SU-DHL-6 (cell line): ENCODE results near the gene AGAP3.

Source experiments
- H2AFZ ChIP-seq: fragments of 200-600 bp; sonication (generic); 2 replicates; pipeline ENCODE4 v1.6.1; 2014; ENCODE audit warnings: low read depth, mild to moderate bottlenecking, moderate library complexity, mixed read lengths, antibody characterized with exemption, low read length; ENCODE audit not compliant: severe bottlenecking
- H3F3A ChIP-seq: fragments of 200-600 bp; shearing (Covaris generic); 2 replicates; pipeline ENCODE4 v1.6.0; 2016; ENCODE audit warnings: antibody characterized with exemption, mild to moderate bottlenecking; ENCODE audit not compliant: insufficient read depth
- H3K27ac ChIP-seq: fragments of 200-600 bp; sonication (generic); 2 replicates; pipeline ENCODE4 v1.5.1; 2016; ENCODE audit warnings: low read depth, mild to moderate bottlenecking, low read length, moderate library complexity, mixed read lengths
- H3K27me3 ChIP-seq: fragments of 200-600 bp; sonication (generic), shearing (Covaris generic); 2 replicates; pipeline ENCODE4 v1.6.0; 2014; ENCODE audit warnings: mild to moderate bottlenecking, low read length
- H3K36me3 ChIP-seq: fragments of 200-600 bp; sonication (generic); 2 replicates; pipeline ENCODE4 v1.6.1; 2014; ENCODE audit warnings: mild to moderate bottlenecking, low read length, mixed read lengths
- H3K4me2 ChIP-seq: fragments of 300-600, 200-600 bp; shearing (Covaris generic), sonication (generic); 2 replicates; pipeline ENCODE4 v1.6.0; 2014; ENCODE audit warnings: low read length, low read depth, mild to moderate bottlenecking; ENCODE audit not compliant: poor library complexity, severe bottlenecking
- H3K4me3 ChIP-seq: fragments of 200-600 bp; sonication (generic); 2 replicates; pipeline ENCODE4 v1.5.1; 2014; ENCODE audit warnings: antibody characterized with exemption, low read length, mild to moderate bottlenecking, mixed read lengths; ENCODE audit not compliant: insufficient read depth, poor library complexity, severe bottlenecking
- H3K79me2 ChIP-seq: fragments of 200-600 bp; sonication (generic); 2 replicates; pipeline ENCODE4 v1.6.1; 2014; ENCODE audit warnings: mild to moderate bottlenecking, low read length, moderate library complexity; ENCODE audit not compliant: insufficient read depth
- H3K9ac ChIP-seq: fragments of 200-600 bp; sonication (generic); 2 replicates; pipeline ENCODE4 v1.7.0; 2014; ENCODE audit warnings: mild to moderate bottlenecking, low read length
- H3K9me2 ChIP-seq: fragments of 200-600 bp; sonication (generic); replicated peaks from 2 replicates; pipeline ENCODE4 v1.6.1; 2014; ENCODE audit warnings: low read length; ENCODE audit not compliant: insufficient read depth
- H3K9me3 ChIP-seq: fragments of 200-600 bp; sonication (generic); 2 replicates; pipeline ENCODE4 v1.6.1; 2014; ENCODE audit warnings: low read length, mixed read lengths; ENCODE audit not compliant: insufficient read depth
- H4K20me1 ChIP-seq: fragments of 200-600 bp; sonication (generic); 2 replicates; pipeline ENCODE4 v1.6.1; 2014; ENCODE audit warnings: low read depth, mild to moderate bottlenecking, antibody characterized with exemption, low read length, moderate library complexity, mixed read lengths
- CTCF ChIP-seq: fragments of 200-600 bp; sonication (generic); IDR thresholded peaks from one replicate; pipeline ENCODE4 v1.5.1; 2017; ENCODE audit warnings: antibody characterized with exemption, mild to moderate bottlenecking, low read length, moderate library complexity; ENCODE audit not compliant: insufficient read depth, poor library complexity, severe bottlenecking
- EZH2phosphoT487 ChIP-seq: fragments of 200-600 bp; sonication (generic), shearing (Covaris generic); conservative IDR thresholded peaks from 2 replicates; pipeline ENCODE4 v1.6.1; 2018; ENCODE audit warnings: mild to moderate bottlenecking, antibody characterized with exemption, low read length, moderate library complexity, mixed read lengths

The AGAP3 gene

GRCh38 chr7:151150388-151150787 is 64.1 kb downstream of the AGAP3 start:
- Histone ChIP-seq H3F3A (no peaks in the 10 kb centered on the region), H3K4me2 (no peak overlapping the region), H3K27me3 (0 out of 2 replicates have a peak, but pooled peaks cover 13% of the 10 kb centered on the region), H3K9ac (no peak overlapping the region), H4K20me1 (no peaks in the 10 kb centered on the region), H3K4me3 (no peak overlapping the region), H3K9me3 (no peaks in the 10 kb centered on the region), H3K79me2 (no peaks in the 10 kb centered on the region), H3K9me2 (no peaks in the 10 kb centered on the region), H3K36me3 (no peaks in the 10 kb centered on the region), H3K27ac (no peak overlapping the region), H2AFZ (no peak overlapping the region)
- TF ChIP-seq CTCF (no peak), EZH2phosphoT487 (no peak)

- H3K27me3 ChIP-seq, result 0 out of 2 replicates have a peak, but pooled peaks cover 13% of the 10 kb centered on the region
- H3F3A ChIP-seq, result no peaks in the 10 kb centered on the region
- TF ChIP-seq CTCF, result no peak
- no peak for TF ChIP-seq EZH2phosphoT487
These were observed 66.6 kb downstream of the AGAP3 start for GRCh38 chr7:151152643-151153513.

GRCh38 chr7:151157645-151158329 is 71.5 kb downstream of the AGAP3 start:
- Histone ChIP-seq H3K27ac (no peak overlapping the region), H3K9ac (no peak overlapping the region), H3K9me2 (no peaks in the 10 kb centered on the region), H3K4me2 (no peak overlapping the region), H3K27me3 (0 out of 2 replicates have a peak, but pooled peaks cover 4% of the 10 kb centered on the region), H2AFZ (no peak overlapping the region), H3K79me2 (no peaks in the 10 kb centered on the region), H4K20me1 (no peaks in the 10 kb centered on the region), H3K4me3 (no peak overlapping the region), H3K36me3 (no peaks in the 10 kb centered on the region), H3F3A (no peaks in the 10 kb centered on the region), H3K9me3 (no peaks in the 10 kb centered on the region)
- no peak for TF ChIP-seq EZH2phosphoT487
- no peak for TF ChIP-seq CTCF

More at GRCh38 chr7:151152643-151153513, 66.6 kb downstream of the AGAP3 start:
- Histone ChIP-seq H3K9ac (no peak overlapping the region), H2AFZ (no peak overlapping the region), H3K9me2 (no peaks in the 10 kb centered on the region), H3K27ac (no peak overlapping the region), H3K4me3 (no peak overlapping the region), H3K36me3 (no peaks in the 10 kb centered on the region), H3K9me3 (no peaks in the 10 kb centered on the region), H4K20me1 (no peaks in the 10 kb centered on the region), H3K79me2 (no peaks in the 10 kb centered on the region), H3K4me2 (no peak overlapping the region)
